ENCODE results near the gene GSTM5.
"Not testable (repeated sequence)": the region's sequence is repeated elsewhere in the genome, so short reads cannot be mapped to it uniquely, and the experiment has no call there.

The GSTM5 gene

DNA sequence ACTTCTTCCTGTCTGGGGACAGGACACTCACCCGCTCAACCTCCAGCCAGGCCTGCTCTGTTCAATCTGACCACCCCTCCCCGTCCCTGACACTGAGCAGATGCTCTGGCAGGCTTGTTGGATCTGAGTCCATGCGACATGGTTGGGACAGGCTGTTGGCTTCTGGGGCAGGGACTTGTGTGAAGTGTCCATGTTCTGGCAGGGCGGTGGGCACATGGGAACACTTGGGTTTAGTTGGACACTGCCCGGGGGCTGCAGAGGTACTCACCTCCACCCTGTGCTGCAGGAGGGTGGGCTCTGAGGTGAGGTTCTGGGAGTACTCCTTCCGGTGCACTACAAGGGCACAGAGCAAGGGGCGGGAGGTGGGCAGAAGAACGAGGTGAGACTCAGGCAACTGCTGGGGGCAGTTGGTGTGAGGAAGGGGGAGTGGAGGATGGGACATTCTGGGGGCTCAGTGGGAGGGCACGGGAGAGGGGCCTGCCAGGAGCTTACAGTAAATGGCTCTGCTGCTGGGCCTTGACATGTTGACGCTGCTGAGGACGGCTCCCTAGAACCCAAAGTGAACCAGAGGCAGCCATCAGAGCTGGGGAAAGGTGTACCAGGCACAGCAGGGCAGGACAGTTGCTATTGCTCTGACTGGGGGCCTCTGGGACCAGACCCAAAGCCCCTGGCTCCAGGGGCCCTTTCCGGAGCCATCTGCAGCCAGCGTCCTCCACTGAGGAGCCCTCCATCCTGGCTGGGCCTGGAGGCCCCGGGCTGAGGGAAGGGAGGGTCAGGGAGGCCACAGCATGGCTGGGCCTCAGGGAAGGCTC, 49.4 kb downstream of the GSTM5 start:
- DNase-seq (ENCODE audit: low read depth in 2 of 2), result no peak

DNA sequence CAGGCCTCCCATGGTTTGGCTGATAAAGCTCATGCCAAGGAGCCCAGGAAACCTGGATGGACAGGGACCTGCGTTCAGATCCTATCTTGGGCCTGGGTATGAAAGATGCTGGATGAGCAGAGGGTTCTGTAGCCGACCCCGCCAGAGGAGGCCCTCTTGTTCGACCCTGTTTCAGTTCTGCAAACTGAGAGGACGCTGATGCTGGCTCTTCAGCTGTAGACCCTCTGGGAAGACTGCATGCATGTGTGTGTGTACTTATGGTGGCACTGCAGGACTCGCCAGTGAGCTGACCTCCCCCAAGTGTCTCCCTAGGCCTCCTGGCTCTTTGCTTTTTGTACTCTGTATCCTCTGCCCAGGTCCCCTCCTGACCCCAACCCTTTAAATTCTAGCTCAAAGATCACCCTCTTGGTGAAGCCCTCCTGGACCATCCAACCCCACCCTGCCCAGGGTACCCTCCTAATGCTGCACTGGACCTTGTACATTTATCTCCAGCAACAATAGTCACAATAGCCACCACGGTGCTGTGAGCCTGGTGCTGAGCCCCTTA, 50.1 kb downstream of the GSTM5 start:
- no peak for DNase-seq (ENCODE audit: low read depth in 2 of 2)

DNA sequence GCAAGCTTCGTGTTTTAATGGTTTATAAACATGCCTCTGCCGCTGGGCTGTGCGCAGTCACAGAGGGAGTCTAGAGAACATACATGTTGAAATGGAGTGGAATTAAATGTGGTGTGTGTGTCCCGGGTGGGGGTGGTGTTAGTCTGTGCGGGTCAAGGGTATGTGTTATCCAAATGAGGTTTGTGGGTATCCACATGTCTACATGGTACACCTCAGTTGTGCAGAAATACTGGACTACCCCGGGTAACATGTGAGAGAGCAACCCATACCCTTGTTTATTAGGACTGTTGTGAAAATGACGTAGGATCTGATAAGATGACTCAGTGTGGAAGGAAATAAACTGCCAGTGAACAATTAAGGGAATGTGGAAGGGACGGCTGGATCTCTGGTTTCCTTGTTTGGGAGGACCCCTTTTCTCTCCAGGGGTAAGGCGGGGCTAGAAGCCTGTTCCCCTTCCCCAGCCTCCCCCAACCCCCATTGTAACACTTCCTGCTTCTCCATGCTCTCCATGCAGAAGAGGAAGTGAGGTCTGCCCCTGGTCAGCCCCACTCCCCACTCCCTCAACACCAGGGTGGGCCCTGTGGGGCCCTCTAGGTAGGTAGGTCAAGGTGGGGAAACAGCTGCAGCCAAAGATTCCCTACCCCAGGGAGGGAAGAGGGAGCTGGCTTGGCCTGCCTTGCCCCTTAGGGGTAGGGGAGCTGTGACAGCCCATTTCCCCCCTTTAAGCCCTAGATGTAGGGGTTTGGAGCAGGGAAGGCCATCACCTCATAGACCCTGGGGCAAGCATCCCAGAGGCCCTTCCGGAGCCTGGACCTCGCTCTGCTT, 51.0 kb downstream of the GSTM5 start:
- DNase-seq (ENCODE audit: low read depth in 2 of 2), result peak in 1 of 2 experiments; percentile 36

DNA sequence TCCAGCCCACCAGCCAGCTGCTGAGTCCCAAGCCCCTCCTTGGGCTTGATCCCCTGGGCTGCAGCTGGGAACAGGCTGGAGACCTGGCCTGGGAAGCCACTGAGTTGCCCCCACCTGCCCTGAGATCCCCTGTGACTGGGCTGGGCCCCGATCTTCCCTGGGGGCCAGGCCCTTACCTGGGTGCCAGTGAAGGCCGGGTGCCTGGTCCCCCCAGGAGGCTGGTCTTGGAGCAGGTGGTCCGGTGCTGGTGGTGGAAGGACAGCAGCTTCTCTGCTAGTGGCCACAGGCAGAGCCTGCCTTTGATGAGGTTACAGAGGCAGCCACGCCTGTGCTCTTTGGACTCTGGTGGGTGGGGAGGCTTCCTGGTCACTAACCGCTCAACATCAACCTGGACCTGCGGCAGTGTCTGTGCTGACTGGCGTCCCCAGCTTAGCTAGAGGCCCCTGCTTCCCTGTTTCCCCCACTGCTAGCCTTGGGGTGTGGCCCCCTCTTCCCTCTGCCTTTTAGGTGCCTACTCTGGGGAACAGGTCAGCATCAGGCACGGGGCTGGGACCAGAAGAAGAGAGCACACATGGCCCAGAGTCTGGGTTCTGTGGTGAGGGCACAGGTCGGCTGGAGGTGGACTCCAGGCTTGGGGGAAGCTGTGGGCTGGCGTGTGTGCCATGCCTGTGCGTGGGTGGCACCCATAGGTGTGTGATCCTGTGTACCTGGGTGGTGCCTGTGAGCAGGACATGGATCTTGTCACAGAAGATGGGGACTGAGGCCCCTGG, 51.8 kb downstream of the GSTM5 start, which contains the start of gene EPS8L3:
Gene EPS8L3 (minus strand): TSS at position 278 of the 770 bp plus-strand sequence. CDS start 2,174 bp downstream, outside the sequence.
- DNase-seq (ENCODE audit: low read depth in 2 of 2), result no peak

- no peak for DNase-seq (ENCODE audit: low read depth in 2 of 2)
These were observed 52.8 kb downstream of the GSTM5 start for GRCh38 chr1:109764561-109765482.

DNA sequence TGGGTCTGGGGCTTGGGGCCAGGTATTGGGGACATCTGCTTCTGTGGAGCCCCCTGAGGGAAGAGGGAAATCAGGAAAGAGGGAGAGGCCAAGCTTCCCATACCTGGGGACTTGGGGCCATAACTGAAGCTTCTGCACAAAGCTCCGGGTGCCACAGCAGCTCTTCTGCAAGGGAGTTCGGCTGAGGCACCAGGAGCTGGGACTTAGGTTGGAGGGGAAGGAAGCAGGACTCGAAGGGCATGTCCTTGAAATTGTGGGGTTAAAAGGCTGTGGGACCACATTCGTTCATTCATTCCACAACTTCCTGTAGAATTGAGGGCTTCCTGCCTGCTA, 53.4 kb downstream of the GSTM5 start:
- no peak for DNase-seq (ENCODE audit: low read depth in 2 of 2)

- DNase-seq (ENCODE audit: low read depth in 2 of 2), result no peak
These were observed 54.0 kb downstream of the GSTM5 start for GRCh38 chr1:109765896-109766615.

DNA sequence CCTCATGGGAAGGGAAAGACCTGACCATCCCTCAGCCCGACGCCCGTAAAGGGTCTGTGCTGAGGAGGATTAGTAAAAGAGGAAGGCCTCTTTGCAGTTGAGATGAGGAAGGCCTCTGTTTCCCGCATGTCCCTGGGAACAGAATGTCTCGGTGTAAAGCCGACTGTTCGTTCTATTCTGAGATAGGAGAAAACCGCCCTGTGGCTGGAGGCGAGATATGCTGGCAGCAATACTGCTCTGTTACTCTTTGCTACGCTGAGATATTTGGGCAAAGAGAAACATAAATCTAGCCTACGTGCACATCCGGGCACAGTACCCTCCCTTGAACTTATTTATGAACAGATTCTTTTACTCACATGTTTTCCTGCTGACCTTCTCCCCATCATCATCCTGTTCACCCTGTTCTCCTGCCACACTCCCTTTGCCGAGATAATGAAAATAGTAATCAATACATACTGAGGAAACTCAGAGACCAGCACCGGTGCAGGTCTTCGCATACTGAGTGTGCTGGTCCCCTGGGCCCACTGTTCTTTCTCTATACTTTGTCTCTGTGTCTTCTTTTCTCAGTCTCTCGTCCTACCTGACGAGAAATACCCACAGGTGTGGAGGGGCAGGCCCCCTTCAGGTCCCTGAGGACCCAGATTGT, 55.1 kb downstream of the GSTM5 start:
- not testable (repeated sequence) for DNase-seq (ENCODE audit: low read depth in 2 of 2)
